ENCODE measurements around the gene TUSC2. TPM values are rescaled to one million over a fixed set of nuclear protein-coding genes. Genes with fewer than 3 reads are reported as not detected.

Gene TUSC2
- total RNA-seq, 1 experiment from 2014 or later: 35.3 TPM

- no peak for ATAC-seq
- Histone ChIP-seq H3K4me1 (ENCODE audit: control insufficient read depth, insufficient read depth, low read length) (peaks cover 4% of the 10 kb centered on the region), H3K36me3 (ENCODE audit: control insufficient read depth, insufficient read depth, low read length) (no peaks in the 10 kb centered on the region), H3K27me3 (ENCODE audit: control insufficient read depth, insufficient read depth, low read length) (no peaks in the 10 kb centered on the region), H3K4me3 (ENCODE audit: low read depth in 2 of 2, low read length in 2 of 2) (no peak overlapping the region), H3K9me3 (ENCODE audit: control insufficient read depth, insufficient read depth, low read depth, low read length) (no peaks in the 10 kb centered on the region), H3K27ac (ENCODE audit: low read length) (no peak overlapping the region)
- intact Hi-C loops (cut with micrococcal nuclease; ENCODE audit: unreplicated experiment): no loop called here
- ChIA-PET CTCF (interaction anchor here (0.6 kb wide), 1 partner anchor 101 kb away, joined by 6 read pairs; no protein-coding TSS in a partner anchor), POLR2A (no interaction called here)
- DNase-seq (ENCODE audit: low read depth, low spot score): no peak
- in situ Hi-C loops (cut with HindIII; ENCODE audit: low pct_unique_long_range_greater_than_20kb, low sequenced_read_pairs): no loop called here
- TF ChIP-seq, protein P1, sequence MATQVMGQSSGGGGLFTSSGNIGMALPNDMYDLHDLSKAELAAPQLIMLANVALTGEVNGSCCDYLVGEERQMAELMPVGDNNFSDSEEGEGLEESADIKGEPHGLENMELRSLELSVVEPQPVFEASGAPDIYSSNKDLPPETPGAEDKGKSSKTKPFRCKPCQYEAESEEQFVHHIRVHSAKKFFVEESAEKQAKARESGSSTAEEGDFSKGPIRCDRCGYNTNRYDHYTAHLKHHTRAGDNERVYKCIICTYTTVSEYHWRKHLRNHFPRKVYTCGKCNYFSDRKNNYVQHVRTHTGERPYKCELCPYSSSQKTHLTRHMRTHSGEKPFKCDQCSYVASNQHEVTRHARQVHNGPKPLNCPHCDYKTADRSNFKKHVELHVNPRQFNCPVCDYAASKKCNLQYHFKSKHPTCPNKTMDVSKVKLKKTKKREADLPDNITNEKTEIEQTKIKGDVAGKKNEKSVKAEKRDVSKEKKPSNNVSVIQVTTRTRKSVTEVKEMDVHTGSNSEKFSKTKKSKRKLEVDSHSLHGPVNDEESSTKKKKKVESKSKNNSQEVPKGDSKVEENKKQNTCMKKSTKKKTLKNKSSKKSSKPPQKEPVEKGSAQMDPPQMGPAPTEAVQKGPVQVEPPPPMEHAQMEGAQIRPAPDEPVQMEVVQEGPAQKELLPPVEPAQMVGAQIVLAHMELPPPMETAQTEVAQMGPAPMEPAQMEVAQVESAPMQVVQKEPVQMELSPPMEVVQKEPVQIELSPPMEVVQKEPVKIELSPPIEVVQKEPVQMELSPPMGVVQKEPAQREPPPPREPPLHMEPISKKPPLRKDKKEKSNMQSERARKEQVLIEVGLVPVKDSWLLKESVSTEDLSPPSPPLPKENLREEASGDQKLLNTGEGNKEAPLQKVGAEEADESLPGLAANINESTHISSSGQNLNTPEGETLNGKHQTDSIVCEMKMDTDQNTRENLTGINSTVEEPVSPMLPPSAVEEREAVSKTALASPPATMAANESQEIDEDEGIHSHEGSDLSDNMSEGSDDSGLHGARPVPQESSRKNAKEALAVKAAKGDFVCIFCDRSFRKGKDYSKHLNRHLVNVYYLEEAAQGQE (IDR thresholded peaks at IDR 0.05; ENCODE audit: insufficient read depth in 1 of 2, low read depth in 2 of 2, low read length in 1 of 2): no peak
- TF ChIP-seq CTCF (IDR thresholded peaks at IDR 0.05): no peak
- no peak for TF ChIP-seq POLR2AphosphoS5 (IDR thresholded peaks at IDR 0.05; ENCODE audit: low read depth, low read length)
- TF ChIP-seq SIN3A (IDR thresholded peaks at IDR 0.05; ENCODE audit: borderline replicate concordance, insufficient read depth, low read depth, low read length): no peak
- no peak for TF ChIP-seq TCF7L2 (IDR thresholded peaks at IDR 0.05; ENCODE audit: low read depth, low read length)
- no TSS peak for BruUV-seq (replicated peaks)
These were observed 27.3 kb downstream of the TUSC2 start for GRCh38 chr3:50300681-50301254.

DNA sequence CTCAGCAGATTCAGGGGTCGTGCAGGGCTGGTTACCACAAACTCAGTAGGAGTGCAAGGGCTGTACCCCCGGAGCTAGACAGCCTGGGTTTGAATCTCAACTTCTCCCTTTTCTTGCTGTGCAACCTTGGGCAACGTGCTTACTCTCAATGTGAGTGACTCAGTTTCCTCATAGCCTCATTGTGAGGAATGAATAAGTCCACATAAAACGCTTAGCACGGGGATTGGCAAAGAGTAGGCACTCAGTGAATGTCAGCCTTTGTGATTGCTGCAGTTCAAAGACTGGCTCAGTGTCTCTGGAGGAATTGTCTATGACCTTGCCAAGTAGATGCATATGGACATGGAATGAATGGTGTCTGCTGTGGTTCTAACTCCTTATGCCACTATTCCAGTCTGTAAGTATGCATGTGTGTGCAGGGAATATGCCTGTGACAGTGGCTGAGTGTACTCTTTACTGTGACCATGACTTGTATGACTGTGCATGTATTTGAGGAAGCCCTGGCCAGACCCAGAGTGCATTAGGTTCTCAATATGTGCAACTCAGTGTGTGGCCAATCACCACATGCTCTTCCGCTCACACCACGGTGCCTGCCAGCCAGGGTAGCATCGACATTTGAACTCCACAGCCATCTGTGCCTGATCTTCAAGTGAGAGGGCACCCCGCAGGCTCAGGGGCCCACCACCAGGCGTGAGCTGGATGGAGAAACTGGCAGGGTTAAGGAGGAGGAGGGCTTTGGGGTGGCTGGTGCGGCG is 27.9 kb downstream of the TUSC2 start:
- intact Hi-C loops (cut with micrococcal nuclease; ENCODE audit: unreplicated experiment) (no loop called here), in situ Hi-C loops (cut with HindIII; ENCODE audit: low pct_unique_long_range_greater_than_20kb, low sequenced_read_pairs) (no loop called here)
- Histone ChIP-seq H3K27me3 (ENCODE audit: control insufficient read depth, insufficient read depth, low read length) (no peaks in the 10 kb centered on the region), H3K4me3 (ENCODE audit: low read depth in 2 of 2, low read length in 2 of 2) (peak overlapping the region; percentile 63 to 65), H3K27ac (ENCODE audit: low read length) (peak overlapping the region; percentile 79), H3K36me3 (ENCODE audit: control insufficient read depth, insufficient read depth, low read length) (no peaks in the 10 kb centered on the region), H3K9me3 (ENCODE audit: control insufficient read depth, insufficient read depth, low read depth, low read length) (no peaks in the 10 kb centered on the region), H3K4me1 (ENCODE audit: control insufficient read depth, insufficient read depth, low read length) (peaks cover 4% of the 10 kb centered on the region)
- TSS peak; percentile 80 for BruUV-seq (replicated peaks)
- ATAC-seq: no peak
- DNase-seq (ENCODE audit: low read depth, low spot score): no peak
- ChIA-PET CTCF (interaction anchor here (0.6 to 0.7 kb wide), 3 partner anchors 25 to 1202 kb away, joined by 4 to 6 read pairs (median 4); no protein-coding TSS in a partner anchor), POLR2A (interaction anchor here (0.6 kb wide), 2 partner anchors 63 to 370 kb away, joined by 6 to 10 read pairs; no protein-coding TSS in a partner anchor)
- TF ChIP-seq, protein P1 (IDR thresholded peaks at IDR 0.05; ENCODE audit: insufficient read depth in 1 of 2, low read depth in 2 of 2, low read length in 1 of 2): no peak
- TF ChIP-seq SIN3A (IDR thresholded peaks at IDR 0.05; ENCODE audit: borderline replicate concordance, insufficient read depth, low read depth, low read length) (no peak), TCF7L2 (IDR thresholded peaks at IDR 0.05; ENCODE audit: low read depth, low read length) (no peak), POLR2AphosphoS5 (IDR thresholded peaks at IDR 0.05; ENCODE audit: low read depth, low read length) (no peak), CTCF (IDR thresholded peaks at IDR 0.05) (no peak)

All from Panc1 (cell line).